GM19438 (cell line): Measurements from ENCODE around the gene SLC15A2.
"Not testable (repeated sequence)": the region's sequence is repeated elsewhere in the genome, so short reads cannot be mapped to it uniquely, and the experiment has no call there.

Experiments used
- ATAC-seq: cut with Tn5 transposase; IDR thresholded peaks from one replicate; pipeline ENCODE4 v1.9.1; 2021; ENCODE audit warnings: low read depth; ENCODE audit not compliant: unreplicated experiment

The SLC15A2 gene

GRCh38 chr3:121918779-121919483 is 24.7 kb downstream of the SLC15A2 start:
- ATAC-seq: no peak

- no peak for ATAC-seq
These were observed 30.5 kb downstream of the SLC15A2 start for GRCh38 chr3:121924734-121925133.

- ATAC-seq: no peak
These were observed 32.2 kb downstream of the SLC15A2 start for GRCh38 chr3:121926380-121926779.

- ATAC-seq: not testable (repeated sequence)
These were observed 44.1 kb downstream of the SLC15A2 start for GRCh38 chr3:121938141-121938855.

- ATAC-seq: no peak
These were observed 47.4 kb downstream of the SLC15A2 start for GRCh38 chr3:121941592-121941991.

GRCh38 chr3:121942116-121942786 is 48.0 kb downstream of the SLC15A2 start:
- ATAC-seq: no peak

GRCh38 chr3:121943431-121943830 is 49.2 kb downstream of the SLC15A2 start:
- no peak for ATAC-seq

- ATAC-seq: no peak
These were observed 54.4 kb downstream of the SLC15A2 start for GRCh38 chr3:121948641-121949040.

- no peak for ATAC-seq
These were observed 57.2 kb downstream of the SLC15A2 start for GRCh38 chr3:121951291-121951919.

- no peak for ATAC-seq
These were observed 62.2 kb downstream of the SLC15A2 start for GRCh38 chr3:121956363-121956762.

- ATAC-seq: peak; percentile 60
These were observed 63.6 kb downstream of the SLC15A2 start for GRCh38 chr3:121957674-121958415.

- no peak for ATAC-seq
These were observed 64.6 kb downstream of the SLC15A2 start for GRCh38 chr3:121958801-121959200.

- no peak for ATAC-seq
These were observed 67.1 kb downstream of the SLC15A2 start for GRCh38 chr3:121961283-121961682.

- no peak for ATAC-seq
These were observed 68.2 kb downstream of the SLC15A2 start for GRCh38 chr3:121962443-121962842.

- no peak for ATAC-seq
These were observed 69.4 kb downstream of the SLC15A2 start for GRCh38 chr3:121963608-121964007.

- ATAC-seq: no peak
These were observed 75.4 kb downstream of the SLC15A2 start for GRCh38 chr3:121969631-121970030.

GRCh38 chr3:121970047-121970446 is 75.8 kb downstream of the SLC15A2 start:
- no peak for ATAC-seq

- ATAC-seq: no peak
These were observed 80.5 kb downstream of the SLC15A2 start for GRCh38 chr3:121974601-121975111.

GRCh38 chr3:121975702-121976302 is 81.6 kb downstream of the SLC15A2 start:
- no peak for ATAC-seq

GRCh38 chr3:121976727-121977126 is 82.5 kb downstream of the SLC15A2 start:
- no peak for ATAC-seq
